ENCODE results near the gene MPDU1. TPM values are rescaled to one million over a fixed set of nuclear protein-coding genes. Genes with fewer than 3 reads are reported as not detected.

The MPDU1 gene
- 139 and 210 TPM in 2 replicates for total RNA-seq

DNA sequence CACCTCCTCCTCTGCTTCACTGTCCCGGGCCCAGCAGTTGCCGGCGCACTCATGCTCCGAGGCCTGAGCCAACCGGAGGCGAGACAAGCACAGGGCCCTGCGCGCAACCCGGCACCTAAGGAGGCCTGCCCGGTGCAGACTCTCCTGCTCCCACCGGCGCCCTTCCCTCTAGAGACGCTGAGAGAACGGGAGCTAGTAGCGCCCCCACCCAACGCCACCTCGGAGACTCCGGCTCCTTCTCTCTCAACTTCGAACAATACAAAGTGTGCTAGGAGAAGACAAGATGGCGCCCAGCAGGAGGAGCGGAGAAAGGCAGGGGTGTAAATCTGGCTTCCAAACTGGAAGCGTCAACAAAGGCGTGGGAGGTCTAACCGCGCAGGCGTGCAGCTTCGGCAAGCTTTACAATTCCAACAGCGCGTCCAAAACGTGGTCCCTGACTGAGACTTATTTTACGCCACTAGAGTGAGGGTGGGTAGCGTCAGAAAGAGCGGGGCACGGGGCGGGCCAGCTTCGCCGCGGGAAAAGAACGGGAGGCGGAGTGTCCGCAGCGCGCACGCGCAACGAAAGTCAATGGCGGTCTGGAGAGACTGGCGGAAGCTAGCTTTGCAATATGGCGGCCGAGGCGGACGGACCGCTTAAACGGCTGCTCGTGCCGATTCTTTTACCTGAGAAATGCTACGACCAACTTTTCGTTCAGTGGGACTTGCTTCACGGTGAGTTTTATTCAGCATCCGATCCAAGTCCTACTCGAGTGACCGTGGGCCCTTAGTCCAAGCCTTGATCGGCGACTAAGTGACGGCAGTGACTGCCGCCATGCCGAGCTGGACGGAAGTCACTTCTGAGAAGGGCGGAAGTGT is at the start of gene MPDU1:
Gene MPDU1 (plus strand): TSS at position 600 of the 857 bp plus-strand sequence. CDS start 11 bp downstream, at position 611.

DNA sequence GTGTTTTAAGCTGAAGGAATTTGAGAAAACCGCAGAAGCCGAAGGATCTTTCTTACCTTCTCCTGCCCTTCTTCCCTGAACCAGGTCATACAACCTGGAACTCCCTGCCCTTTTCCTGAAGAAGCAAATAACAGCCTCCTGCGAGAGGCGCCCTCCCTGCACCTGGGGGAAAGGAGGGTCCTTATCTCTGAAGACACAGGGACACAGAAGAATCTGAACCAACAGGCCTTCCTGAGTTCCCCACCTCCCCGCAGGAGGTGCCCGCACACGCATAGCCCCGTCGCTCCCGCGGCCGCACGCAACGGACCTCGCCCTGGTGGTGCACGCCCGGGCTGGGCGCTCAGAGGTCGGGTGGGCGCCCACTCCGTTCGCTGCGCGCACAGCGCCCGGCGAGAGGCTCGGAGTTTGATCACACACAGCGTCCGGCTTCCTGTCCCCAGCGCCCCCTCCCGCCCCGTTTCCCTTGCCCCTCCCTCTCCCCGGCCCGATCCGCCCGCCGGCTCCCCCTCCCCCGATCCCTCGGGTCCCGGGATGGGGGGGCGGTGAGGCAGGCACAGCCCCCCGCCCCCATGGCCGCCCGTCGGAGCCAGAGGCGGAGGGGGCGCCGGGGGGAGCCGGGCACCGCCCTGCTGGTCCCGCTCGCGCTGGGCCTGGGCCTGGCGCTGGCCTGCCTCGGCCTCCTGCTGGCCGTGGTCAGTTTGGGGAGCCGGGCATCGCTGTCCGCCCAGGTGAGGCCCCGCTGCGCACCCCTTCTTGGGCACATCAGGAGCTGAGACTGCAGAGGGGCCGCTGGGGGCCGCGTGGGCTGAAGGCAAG is 34.9 kb upstream of the MPDU1 start, which contains the start of gene TNFSF12:
Gene TNFSF12 (plus strand): TSS at position 474 of the 816 bp plus-strand sequence. CDS start 96 bp downstream, at position 570.

DNA sequence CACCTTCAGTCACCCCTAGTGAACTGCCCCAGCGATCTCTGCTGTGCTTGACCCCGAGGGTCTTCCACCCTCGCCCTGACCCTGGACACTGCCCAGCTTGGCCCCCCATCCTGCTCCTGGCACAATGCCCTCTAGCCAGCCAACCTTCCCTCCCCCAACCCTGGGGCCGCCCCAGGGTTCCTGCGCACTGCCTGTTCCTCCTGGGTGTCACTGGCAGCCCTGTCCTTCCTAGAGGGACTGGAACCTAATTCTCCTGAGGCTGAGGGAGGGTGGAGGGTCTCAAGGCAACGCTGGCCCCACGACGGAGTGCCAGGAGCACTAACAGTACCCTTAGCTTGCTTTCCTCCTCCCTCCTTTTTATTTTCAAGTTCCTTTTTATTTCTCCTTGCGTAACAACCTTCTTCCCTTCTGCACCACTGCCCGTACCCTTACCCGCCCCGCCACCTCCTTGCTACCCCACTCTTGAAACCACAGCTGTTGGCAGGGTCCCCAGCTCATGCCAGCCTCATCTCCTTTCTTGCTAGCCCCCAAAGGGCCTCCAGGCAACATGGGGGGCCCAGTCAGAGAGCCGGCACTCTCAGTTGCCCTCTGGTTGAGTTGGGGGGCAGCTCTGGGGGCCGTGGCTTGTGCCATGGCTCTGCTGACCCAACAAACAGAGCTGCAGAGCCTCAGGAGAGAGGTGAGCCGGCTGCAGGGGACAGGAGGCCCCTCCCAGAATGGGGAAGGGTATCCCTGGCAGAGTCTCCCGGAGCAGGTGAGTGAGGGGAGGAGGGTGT is 24.9 kb upstream of the MPDU1 start, which contains the start of gene TNFSF13:
Gene TNFSF13 (plus strand): TSS at position 207 of the 776 bp plus-strand sequence. CDS start 290 bp downstream, at position 497.

DNA sequence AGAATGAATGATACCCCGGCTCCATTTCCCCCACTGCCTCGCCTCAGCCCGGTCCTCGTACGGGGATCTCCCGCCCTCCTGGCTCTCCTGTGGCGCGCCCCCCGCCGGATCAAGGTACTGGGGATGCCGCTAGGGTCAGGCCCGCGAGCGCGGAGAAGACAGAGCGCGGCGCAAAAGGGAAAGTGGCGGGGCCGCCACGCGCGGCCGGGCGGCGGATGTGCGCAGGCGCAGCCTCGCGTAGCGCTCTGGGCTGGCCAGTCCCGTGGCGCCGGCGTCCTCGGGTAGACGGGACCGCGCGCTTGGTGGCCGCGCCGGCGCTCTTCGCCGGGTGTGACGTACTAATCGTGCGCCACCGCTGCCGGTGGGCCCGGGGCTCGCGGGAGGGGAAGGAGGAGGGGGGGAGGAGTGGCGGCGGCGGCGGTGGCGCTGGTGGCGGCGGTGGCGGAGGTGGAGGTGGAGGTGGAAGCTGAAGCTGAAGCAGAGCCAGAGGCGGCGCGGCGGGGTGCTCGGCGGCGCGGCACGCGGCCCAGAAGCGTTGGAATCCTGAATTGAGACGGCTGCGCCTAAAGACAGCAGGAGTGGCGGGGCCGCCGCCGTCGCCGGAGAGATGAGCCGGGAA is 22.0 kb upstream of the MPDU1 start, which contains the start of gene SENP3:
Gene SENP3 (plus strand): TSS at position 331 of the 619 bp plus-strand sequence. CDS start 1,158 bp downstream, outside the sequence.

DNA sequence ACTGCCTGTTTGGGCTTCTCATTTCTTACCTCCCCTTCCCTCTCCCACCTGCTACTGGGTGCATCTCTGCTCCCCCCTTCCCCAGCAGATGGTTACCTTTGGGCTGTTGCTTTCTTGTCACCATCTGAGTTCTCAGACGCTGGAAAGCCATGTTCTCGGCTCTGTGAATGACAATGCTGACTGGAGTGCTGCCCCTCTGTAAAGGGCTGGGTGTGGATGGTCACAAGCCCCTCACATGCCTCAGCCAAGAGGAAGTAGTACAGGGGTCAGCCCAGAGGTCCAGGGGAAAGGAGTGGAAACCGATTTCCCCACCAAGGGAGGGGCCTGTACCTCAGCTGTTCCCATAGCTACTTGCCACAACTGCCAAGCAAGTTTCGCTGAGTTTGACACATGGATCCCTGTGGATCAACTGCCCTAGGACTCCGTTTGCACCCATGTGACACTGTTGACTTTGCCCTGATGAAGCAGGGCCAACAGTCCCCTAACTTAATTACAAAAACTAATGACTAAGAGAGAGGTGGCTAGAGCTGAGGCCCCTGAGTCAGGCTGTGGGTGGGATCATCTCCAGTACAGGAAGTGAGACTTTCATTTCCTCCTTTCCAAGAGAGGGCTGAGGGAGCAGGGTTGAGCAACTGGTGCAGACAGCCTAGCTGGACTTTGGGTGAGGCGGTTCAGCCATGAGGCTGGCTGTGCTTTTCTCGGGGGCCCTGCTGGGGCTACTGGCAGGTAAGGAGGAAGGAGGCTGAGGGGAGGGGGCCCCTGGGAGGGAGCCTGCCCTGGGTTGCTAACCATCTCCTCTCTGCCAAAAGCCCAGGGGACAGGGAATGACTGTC is 4.4 kb upstream of the MPDU1 start, which contains the start of gene CD68:
Gene CD68 (plus strand): TSS at position 638 of the 833 bp plus-strand sequence. CDS start 40 bp downstream, at position 678.

DNA sequence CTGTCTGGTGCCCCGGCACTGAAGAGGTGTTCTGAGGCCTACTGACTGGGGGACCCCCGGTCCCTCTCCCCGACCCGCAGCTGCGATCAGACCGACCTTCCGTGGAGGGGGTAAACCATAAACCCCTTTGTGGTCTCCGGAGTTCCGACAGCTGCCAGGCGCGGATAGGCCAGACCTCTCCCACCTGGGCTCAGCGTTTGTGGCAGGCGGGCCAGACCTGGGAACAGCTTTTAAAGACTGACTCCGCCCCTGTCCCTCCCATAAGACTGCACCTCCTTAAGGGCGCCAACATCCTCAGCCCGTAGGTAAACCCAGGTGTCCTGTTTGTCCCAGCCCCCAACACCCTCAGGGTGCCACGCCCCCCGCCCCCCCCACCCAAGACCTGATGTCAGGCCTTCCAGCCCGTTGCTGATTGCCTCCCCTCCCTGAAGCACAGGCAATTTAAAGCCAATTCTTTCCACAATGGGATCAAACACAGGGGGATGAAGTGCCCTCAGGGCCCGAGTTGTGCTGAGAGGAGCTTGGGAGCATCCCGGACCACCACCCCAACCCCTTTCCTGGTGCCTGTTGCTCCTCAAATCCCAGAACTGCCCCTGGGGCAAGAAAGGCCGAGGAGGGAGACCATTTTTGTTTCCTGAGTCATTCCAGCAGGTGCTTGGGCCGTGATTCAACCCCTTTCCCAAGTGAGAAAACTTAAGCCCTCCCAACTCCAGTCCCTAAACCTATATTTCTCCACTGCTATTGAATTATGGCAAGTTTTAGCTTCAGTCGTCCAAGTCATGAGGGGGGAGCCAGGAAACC is 6.4 kb downstream of the MPDU1 start, which contains the start of gene SOX15:
Gene SOX15 (minus strand): TSS at position 204 of the 801 bp plus-strand sequence. CDS start 418 bp downstream, outside the sequence.

DNA sequence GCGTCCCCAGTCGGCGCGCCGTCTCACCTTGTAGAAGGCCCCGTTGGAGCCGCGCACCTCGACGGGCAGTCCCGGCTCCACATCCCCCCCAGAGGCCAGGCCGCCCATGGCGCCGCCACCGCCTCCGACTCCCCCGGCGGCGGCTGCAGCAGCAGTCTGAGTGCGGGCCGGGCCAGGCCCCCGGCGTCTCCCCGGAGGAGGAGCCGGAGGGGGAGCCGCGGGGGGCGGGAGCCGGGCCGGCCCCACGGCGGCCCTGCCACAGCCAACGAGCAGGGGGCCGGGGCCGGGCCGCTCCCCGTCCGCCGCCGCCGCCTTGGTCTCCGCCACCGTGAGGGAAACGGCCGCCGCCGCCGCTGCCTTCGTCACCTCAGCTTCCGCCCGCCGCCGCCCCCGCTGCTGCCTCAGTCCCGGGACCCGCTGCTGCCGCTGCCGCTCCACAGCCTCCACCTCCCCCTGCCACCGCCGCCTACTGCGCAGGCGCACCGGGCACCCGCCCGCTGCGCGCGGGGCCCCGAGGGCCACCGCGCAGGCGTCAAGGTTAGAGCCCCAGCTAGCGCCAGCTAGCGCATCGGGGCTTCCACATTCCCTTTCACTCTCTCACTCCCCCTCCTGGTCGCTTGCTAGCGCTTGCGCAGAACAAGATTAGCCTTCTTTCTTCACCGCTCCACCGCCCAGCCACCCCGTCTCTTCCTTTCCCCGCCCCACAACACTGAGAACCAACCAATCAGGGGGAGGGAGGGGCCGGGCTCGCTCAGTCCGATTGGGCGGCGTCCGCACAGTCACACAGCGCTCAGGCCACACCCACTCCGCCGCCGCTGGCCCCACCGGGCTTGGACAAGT is 31.0 kb downstream of the MPDU1 start, which contains the start of gene FXR2:
Gene FXR2 (minus strand): TSS at position 473 of the 840 bp plus-strand sequence. CDS start 365 bp downstream, at position 108.

DNA sequence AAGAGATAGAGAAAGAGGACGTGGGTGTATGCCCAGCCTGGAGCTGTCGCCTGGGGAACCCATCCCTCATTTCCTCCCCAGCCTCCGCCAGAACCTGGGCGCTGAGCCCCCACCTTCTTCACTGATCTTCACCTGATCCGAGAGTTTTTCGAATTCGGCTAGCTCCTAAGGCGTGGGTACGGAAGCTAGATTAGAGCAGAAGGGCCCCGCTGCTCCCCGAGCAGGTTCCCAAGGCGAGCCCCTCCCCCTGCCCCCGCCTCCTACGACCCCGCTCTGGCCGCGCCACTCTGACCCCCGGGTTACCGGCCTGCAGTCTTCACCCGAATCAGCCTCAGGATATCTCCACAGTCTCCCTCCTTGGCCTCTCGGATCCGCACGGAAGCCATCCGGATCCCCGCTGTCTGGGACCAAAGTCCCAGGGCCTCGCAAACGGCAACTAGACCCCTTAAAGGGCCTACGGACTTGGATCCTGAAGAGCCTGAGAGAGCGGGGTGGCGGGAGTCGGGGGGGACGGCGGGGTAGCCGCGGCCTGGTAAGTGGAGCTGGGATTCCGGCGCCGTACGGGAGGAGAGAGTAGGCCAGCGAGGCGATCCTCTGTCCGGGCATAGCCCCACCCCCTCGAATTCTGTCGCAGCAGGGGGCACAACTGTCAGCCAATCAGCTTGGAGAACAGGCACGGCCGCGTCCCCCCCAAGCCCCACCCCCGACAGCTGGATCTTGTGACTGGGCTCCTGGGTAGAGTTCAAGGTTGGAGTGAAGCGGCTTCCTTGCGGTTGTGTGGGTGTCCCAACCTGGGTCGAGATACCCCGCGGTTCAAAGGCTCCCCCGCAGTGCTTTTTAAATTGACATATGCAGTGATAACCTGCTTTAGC is 43.8 kb downstream of the MPDU1 start, which contains the start of gene SAT2:
Gene SAT2 (minus strand): TSS at position 572 of the 872 bp plus-strand sequence. CDS start 186 bp downstream, at position 386.

DNA sequence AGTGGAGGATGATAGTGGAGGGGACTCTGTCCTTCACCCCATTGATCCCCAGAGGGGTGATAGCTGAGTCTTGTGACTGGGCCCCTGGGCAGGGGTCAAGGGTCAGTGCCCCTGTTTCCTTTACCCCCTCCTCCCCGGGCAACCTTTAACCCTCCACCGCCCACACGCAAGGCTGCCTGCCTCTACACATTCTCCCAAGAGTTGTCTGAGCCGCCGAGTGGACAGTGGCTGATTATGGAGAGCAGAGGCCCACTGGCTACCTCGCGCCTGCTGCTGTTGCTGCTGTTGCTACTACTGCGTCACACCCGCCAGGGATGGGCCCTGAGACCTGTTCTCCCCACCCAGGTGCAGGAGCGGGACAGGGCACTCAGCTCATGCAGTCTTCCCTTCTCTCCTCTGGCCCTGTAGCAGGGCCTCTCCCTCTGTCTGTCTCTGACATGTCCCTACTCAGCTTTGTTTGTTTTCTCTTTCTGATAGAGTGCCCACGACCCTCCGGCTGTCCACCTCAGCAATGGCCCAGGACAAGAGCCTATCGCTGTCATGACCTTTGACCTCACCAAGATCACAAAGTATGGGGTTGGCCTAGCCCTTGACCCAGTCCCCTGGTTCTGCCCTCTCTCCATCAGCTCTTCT is 46.4 kb downstream of the MPDU1 start, which contains the start of gene SHBG:
Gene SHBG (plus strand): TSS at position 197 of the 633 bp plus-strand sequence. CDS start 38 bp downstream, at position 235.

Small RNA genes lying within 50 kb of the gene (small RNA-seq; reads per million reads assigned to genes)
- not detected for gene CD68
- gene RF00019: not detected
- gene SNORA48: not detected
- gene SNORD10: not detected

Other genes with a start within 250 kb of the MPDU1 start
- not detected in 2 replicates for gene ACAP1, start 247.3 kb upstream of the MPDU1 start, total RNA-seq
- 2.6 and 3.6 TPM in 2 replicates for gene KCTD11, start 231.7 kb upstream of the MPDU1 start, total RNA-seq
- not detected in 2 replicates for gene TMEM95, start 228.7 kb upstream of the MPDU1 start, total RNA-seq
- 0.38 and 0.65 TPM in 2 replicates for gene TNK1, start 202.8 kb upstream of the MPDU1 start, total RNA-seq
- 27.0 and 36.3 TPM in 2 replicates for gene PLSCR3, start 189.3 kb upstream of the MPDU1 start, total RNA-seq
- gene TMEM256, start 179.8 kb upstream of the MPDU1 start, total RNA-seq: 41.6 and 153 TPM in 2 replicates
- gene NLGN2, start 176.0 kb upstream of the MPDU1 start, total RNA-seq: 4.6 and 5.2 TPM in 2 replicates
- gene SPEM1, start 163.5 kb upstream of the MPDU1 start, total RNA-seq: not detected in 2 replicates
- gene SPEM2, start 158.2 kb upstream of the MPDU1 start, total RNA-seq: not detected in 2 replicates
- gene SPEM3, start 155.0 kb upstream of the MPDU1 start, total RNA-seq: not detected in 2 replicates
- 13.1 and 13.6 TPM in 2 replicates for gene TMEM102, start 148.4 kb upstream of the MPDU1 start, total RNA-seq
- 0.38 and 0.65 TPM in 2 replicates for gene FGF11, start 144.3 kb upstream of the MPDU1 start, total RNA-seq
- 5.5 and 5.9 TPM in 2 replicates for gene CHRNB1, start 138.8 kb upstream of the MPDU1 start, total RNA-seq
- 26.4 and 32.3 TPM in 2 replicates for gene ZBTB4, start 104.2 kb upstream of the MPDU1 start, total RNA-seq
- not detected in 2 replicates for gene SLC35G6, start 102.4 kb upstream of the MPDU1 start, total RNA-seq
- gene POLR2A, start 99.5 kb upstream of the MPDU1 start, total RNA-seq: 128 and 163 TPM in 2 replicates
- 16.7 and 20.2 TPM in 2 replicates for gene TNFSF12, start 34.8 kb upstream of the MPDU1 start, total RNA-seq
- 1.3 and 2.5 TPM in 2 replicates for gene TNFSF13, start 25.1 kb upstream of the MPDU1 start, total RNA-seq
- 78.2 and 91.8 TPM in 2 replicates for gene SENP3, start 21.9 kb upstream of the MPDU1 start, total RNA-seq
- 5.5 and 7.5 TPM in 2 replicates for gene CD68, start 4.2 kb upstream of the MPDU1 start, total RNA-seq
- gene SOX15, start 6.2 kb downstream of the MPDU1 start, total RNA-seq: 0.33 TPM in 1 of 2 replicates, not detected in the other
- 35.9 and 44.5 TPM in 2 replicates for gene FXR2, start 31.0 kb downstream of the MPDU1 start, total RNA-seq
- gene SAT2, start 44.0 kb downstream of the MPDU1 start, total RNA-seq: 18.3 and 25.2 TPM in 2 replicates
- gene SHBG, start 46.3 kb downstream of the MPDU1 start, total RNA-seq: 0.19 TPM in 1 of 2 replicates, not detected in the other
- gene ATP1B2, start 67.1 kb downstream of the MPDU1 start, total RNA-seq: not detected in 2 replicates
- gene TP53, start 103.6 kb downstream of the MPDU1 start, total RNA-seq: 144 and 156 TPM in 2 replicates
- 11.8 and 13.5 TPM in 2 replicates for gene WRAP53, start 104.6 kb downstream of the MPDU1 start, total RNA-seq
- gene EFNB3, start 121.3 kb downstream of the MPDU1 start, total RNA-seq: 1.1 and 1.6 TPM in 2 replicates
- gene DNAH2, start 133.9 kb downstream of the MPDU1 start, total RNA-seq: under 0.01 and 0.10 TPM in 2 replicates

Measured in vein endothelial cell (primary cell).